DOHH2 (cell line): Measurements from ENCODE around the gene ANK3.

Source experiments
- H3F3A ChIP-seq: fragments of 200-600 bp; sonication (generic), shearing (Covaris generic); 2 replicates; pipeline ENCODE4 v1.6.0; 2016; ENCODE audit warnings: antibody characterized with exemption, mild to moderate bottlenecking; ENCODE audit not compliant: control insufficient read depth, insufficient read depth
- H3K27ac ChIP-seq: fragments of 200-600 bp; sonication (generic); 2 replicates; pipeline ENCODE4 v1.5.1; 2014; ENCODE audit warnings: low read depth, mild to moderate bottlenecking, low read length, moderate library complexity
- H3K27me3 ChIP-seq: fragments of 200-600 bp; sonication (generic); 2 replicates; pipeline ENCODE4 v1.6.1; 2014; ENCODE audit warnings: mild to moderate bottlenecking, low read length, mixed read lengths; ENCODE audit not compliant: control insufficient read depth
- H3K36me3 ChIP-seq: fragments of 200-600 bp; sonication (generic); 2 replicates; pipeline ENCODE4 v1.6.1; 2014; ENCODE audit warnings: mild to moderate bottlenecking, low read length, moderate library complexity, mixed read lengths; ENCODE audit not compliant: control insufficient read depth
- H3K4me1 ChIP-seq: fragments of 200-600 bp; sonication (generic); 2 replicates; pipeline ENCODE4 v1.6.1; 2014; ENCODE audit warnings: mild to moderate bottlenecking, low read length, mixed read lengths; ENCODE audit not compliant: control insufficient read depth
- H3K4me2 ChIP-seq: fragments of 200-600 bp; sonication (generic); 2 replicates; pipeline ENCODE4 v1.6.0; 2014; ENCODE audit warnings: mild to moderate bottlenecking, low read length, moderate library complexity
- H3K4me3 ChIP-seq: fragments of 200-600 bp; sonication (generic); 2 replicates; pipeline ENCODE4 v1.5.1; 2014; ENCODE audit warnings: mild to moderate bottlenecking, low read length, mixed read lengths
- H3K79me2 ChIP-seq: fragments of 200-600 bp; sonication (generic); 2 replicates; pipeline ENCODE4 v1.6.1; 2014; ENCODE audit warnings: mild to moderate bottlenecking, low read length, mixed read lengths; ENCODE audit not compliant: control insufficient read depth
- H3K9me2 ChIP-seq: fragments of 200-600 bp; sonication (generic); replicated peaks from 2 replicates; pipeline ENCODE4 v1.6.1; 2014; ENCODE audit warnings: mild to moderate bottlenecking, low read length, mixed read lengths; ENCODE audit not compliant: control insufficient read depth
- H3K9me3 ChIP-seq: fragments of 200-600 bp; sonication (generic); 2 replicates; pipeline ENCODE4 v1.6.1; 2014; ENCODE audit warnings: antibody characterized with exemption, low read length, mixed read lengths; ENCODE audit not compliant: control insufficient read depth, insufficient read depth
- H4K20me1 ChIP-seq: fragments of 200-600 bp; sonication (generic); 2 replicates; pipeline ENCODE4 v1.6.0; 2014; ENCODE audit warnings: low read depth, mild to moderate bottlenecking, antibody characterized with exemption, low read length, moderate library complexity; ENCODE audit not compliant: control insufficient read depth, insufficient read depth
- EZH2phosphoT487 ChIP-seq: fragments of 200-600 bp; sonication (generic); IDR thresholded peaks from 2 replicates; pipeline ENCODE4 v1.6.1; 2017; ENCODE audit warnings: borderline replicate concordance, mild to moderate bottlenecking, antibody characterized with exemption, low read length, moderate library complexity, mixed read lengths
- TF ChIP-seq, protein P1 (sequence below): fragments of 200-600 bp; sonication (generic); IDR thresholded peaks from one replicate; pipeline ENCODE4 v1.5.1; 2014; ENCODE audit warnings: antibody characterized with exemption, mild to moderate bottlenecking, low read depth, low read length; ENCODE audit not compliant: poor library complexity, severe bottlenecking

Gene ANK3

DNA sequence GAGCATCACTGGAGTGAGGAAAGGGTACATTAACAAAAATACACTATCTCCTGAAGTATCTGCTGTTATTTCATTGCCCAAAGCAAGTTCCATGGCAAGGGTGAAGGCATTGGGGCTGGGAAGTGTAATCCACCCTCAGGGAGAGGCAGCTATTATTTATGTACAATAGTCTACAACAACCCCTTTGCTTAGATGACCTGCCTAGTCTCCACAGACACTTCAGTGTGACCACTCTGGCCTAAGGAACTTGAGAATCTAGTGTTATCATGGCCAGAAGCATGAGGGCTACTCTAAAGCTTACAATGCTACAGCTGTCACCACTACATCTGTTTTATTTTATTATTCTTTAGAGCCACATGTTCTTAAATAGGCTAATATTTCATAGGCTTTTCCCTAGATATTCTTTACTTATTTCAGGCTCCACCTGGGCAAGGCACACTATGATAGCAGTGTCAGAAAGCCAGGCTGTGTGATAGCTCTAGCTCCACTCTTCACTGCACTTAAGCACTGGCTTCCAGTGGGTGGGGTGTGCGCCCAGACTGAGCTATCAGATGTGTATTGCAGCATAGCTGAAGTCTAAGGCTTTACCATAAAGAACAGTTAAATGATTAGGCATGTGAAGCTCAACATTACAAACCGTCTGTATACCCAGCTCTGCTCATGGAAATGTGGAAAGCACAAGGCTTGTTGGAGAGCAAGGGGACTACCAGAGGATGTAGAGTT, 366.4 kb downstream of the ANK3 start:
- no peaks in the 10 kb centered on the region for H3K36me3 ChIP-seq

DNA sequence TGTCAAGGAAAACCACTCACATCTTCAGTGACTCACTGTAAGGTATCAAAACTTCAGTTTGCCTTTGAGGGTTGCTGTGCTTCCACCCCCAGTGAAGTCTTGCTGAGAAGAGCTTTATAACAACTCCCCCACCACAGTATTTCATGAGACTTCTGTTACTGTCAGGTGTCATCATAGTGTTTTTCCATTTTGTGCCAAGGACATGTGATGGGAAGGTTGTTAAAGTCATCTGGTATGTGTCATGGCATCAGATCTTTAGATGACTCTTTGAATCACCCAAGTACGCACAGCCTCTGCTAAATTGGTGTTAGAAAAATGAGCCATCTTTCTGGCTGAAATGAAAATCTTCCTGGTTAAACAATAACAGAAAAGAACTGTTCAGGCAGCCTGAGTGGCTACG, 368.3 kb downstream of the ANK3 start:
- no peaks in the 10 kb centered on the region for H3K79me2 ChIP-seq
- H3K4me1 ChIP-seq: no peaks in the 10 kb centered on the region
- no peak overlapping the region for H3K27ac ChIP-seq
- H3K4me3 ChIP-seq: no peak overlapping the region
- TF ChIP-seq, protein P1, sequence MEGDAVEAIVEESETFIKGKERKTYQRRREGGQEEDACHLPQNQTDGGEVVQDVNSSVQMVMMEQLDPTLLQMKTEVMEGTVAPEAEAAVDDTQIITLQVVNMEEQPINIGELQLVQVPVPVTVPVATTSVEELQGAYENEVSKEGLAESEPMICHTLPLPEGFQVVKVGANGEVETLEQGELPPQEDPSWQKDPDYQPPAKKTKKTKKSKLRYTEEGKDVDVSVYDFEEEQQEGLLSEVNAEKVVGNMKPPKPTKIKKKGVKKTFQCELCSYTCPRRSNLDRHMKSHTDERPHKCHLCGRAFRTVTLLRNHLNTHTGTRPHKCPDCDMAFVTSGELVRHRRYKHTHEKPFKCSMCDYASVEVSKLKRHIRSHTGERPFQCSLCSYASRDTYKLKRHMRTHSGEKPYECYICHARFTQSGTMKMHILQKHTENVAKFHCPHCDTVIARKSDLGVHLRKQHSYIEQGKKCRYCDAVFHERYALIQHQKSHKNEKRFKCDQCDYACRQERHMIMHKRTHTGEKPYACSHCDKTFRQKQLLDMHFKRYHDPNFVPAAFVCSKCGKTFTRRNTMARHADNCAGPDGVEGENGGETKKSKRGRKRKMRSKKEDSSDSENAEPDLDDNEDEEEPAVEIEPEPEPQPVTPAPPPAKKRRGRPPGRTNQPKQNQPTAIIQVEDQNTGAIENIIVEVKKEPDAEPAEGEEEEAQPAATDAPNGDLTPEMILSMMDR: no peak
- no peak for TF ChIP-seq EZH2phosphoT487
- no peaks in the 10 kb centered on the region for H3K9me2 ChIP-seq
- H3K36me3 ChIP-seq: no peaks in the 10 kb centered on the region
- no peaks in the 10 kb centered on the region for H4K20me1 ChIP-seq
- no peaks in the 10 kb centered on the region for H3F3A ChIP-seq
- no peak overlapping the region for H3K4me2 ChIP-seq
- no peaks in the 10 kb centered on the region for H3K9me3 ChIP-seq
- no peaks in the 10 kb centered on the region for H3K27me3 ChIP-seq

More for the DNA sequence above, 366.4 kb downstream of the ANK3 start:
- Histone ChIP-seq H3K9me3 (no peaks in the 10 kb centered on the region), H3K4me3 (no peak overlapping the region), H3K79me2 (no peaks in the 10 kb centered on the region), H3K4me2 (no peak overlapping the region), H3K9me2 (no peaks in the 10 kb centered on the region), H3K27ac (no peak overlapping the region), H3K27me3 (no peaks in the 10 kb centered on the region), H3F3A (no peaks in the 10 kb centered on the region; the same call in none of the 2 replicates), H4K20me1 (no peaks in the 10 kb centered on the region), H3K4me1 (no peaks in the 10 kb centered on the region)
- TF ChIP-seq, protein P1: no peak
- no peak for TF ChIP-seq EZH2phosphoT487

DNA sequence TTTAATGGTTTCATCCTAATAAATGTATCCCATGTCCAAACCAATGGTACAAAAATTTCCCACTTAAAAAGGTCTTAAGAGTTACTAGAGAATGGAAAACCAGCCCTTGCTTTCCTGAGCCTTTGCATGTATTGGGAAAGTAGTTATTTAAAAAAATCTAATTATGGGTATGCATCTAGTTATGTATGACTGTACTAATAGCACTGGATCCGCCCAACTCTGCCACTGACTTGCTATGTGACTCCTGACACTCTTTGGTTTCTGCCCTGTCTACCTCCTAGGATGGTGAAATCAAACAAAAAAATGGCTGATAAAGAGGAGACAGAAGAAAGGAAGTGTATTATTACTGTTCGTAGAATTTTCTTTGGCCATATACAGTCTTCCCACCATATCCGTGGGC, 372.9 kb downstream of the ANK3 start:
- H3K79me2 ChIP-seq: no peaks in the 10 kb centered on the region
- no peaks in the 10 kb centered on the region for H4K20me1 ChIP-seq
- no peaks in the 10 kb centered on the region for H3K9me2 ChIP-seq
- H3K4me3 ChIP-seq: no peak overlapping the region
- TF ChIP-seq, protein P1: no peak
- TF ChIP-seq EZH2phosphoT487: no peak
- no peak overlapping the region for H3K27ac ChIP-seq
- no peak overlapping the region for H3K4me2 ChIP-seq
- H3K4me1 ChIP-seq: no peaks in the 10 kb centered on the region
- H3K9me3 ChIP-seq: no peaks in the 10 kb centered on the region
- no peaks in the 10 kb centered on the region for H3K27me3 ChIP-seq
- no peaks in the 10 kb centered on the region for H3F3A ChIP-seq
- H3K36me3 ChIP-seq: no peaks in the 10 kb centered on the region
